Neural cell (in vitro differentiated cells): ENCODE data around the gene ASPSCR1. TPM values are rescaled to one million over a fixed set of nuclear protein-coding genes. Genes with fewer than 3 reads are reported as not detected.

Experiments
- H2AFZ ChIP-seq: fragments of 200-600, 300-800 bp; sonication (generic), shearing (Covaris generic); 2 replicates; pipeline ENCODE4 v1.6.0; 2014; ENCODE audit warnings: low read depth, mild to moderate bottlenecking, antibody characterized with exemption, low read length, moderate library complexity
- H3F3A ChIP-seq: fragments of 200-600 bp; shearing (Covaris generic); 2 replicates; pipeline ENCODE4 v1.6.1; 2016; ENCODE audit warnings: mild to moderate bottlenecking, moderate library complexity, mixed read lengths, antibody characterized with exemption, low read length; ENCODE audit not compliant: insufficient read depth, poor library complexity, severe bottlenecking
- H3K27ac ChIP-seq: fragments of 200-600, 300-800 bp; sonication (generic), shearing (Covaris generic); 2 replicates; pipeline ENCODE4 v1.5.1; 2014; ENCODE audit warnings: mild to moderate bottlenecking, low read length, moderate library complexity
- H3K27me3 ChIP-seq: fragments of 300-800, 200-600 bp; sonication (generic), shearing (Covaris generic); 2 replicates; pipeline ENCODE4 v1.6.0; 2014; ENCODE audit warnings: mild to moderate bottlenecking, low read depth, low read length, moderate library complexity; ENCODE audit not compliant: insufficient read depth
- H3K36me3 ChIP-seq: fragments of 300-800, 200-600 bp; sonication (generic), shearing (Covaris generic); 2 replicates; pipeline ENCODE4 v1.5.1; 2014; ENCODE audit warnings: mild to moderate bottlenecking, antibody characterized with exemption, low read length, moderate library complexity; ENCODE audit not compliant: insufficient read depth
- H3K4me2 ChIP-seq: fragments of 300-800, 200-600 bp; sonication (generic), shearing (Covaris generic); 2 replicates; pipeline ENCODE4 v1.6.0; 2014; ENCODE audit warnings: mild to moderate bottlenecking, low read length
- H3K4me3 ChIP-seq: fragments of 300-800, 200-600 bp; sonication (generic), shearing (Covaris generic); 2 replicates; pipeline ENCODE4 v1.5.1; 2014; ENCODE audit warnings: mild to moderate bottlenecking, low read length, moderate library complexity
- H3K79me2 ChIP-seq: fragments of 200-600 bp; shearing (Covaris generic); replicated peaks from 2 replicates; pipeline ENCODE4 v1.6.0; 2014; ENCODE audit warnings: mild to moderate bottlenecking, low read length, moderate library complexity; ENCODE audit not compliant: insufficient read depth
- H3K9ac ChIP-seq: fragments of 300-800, 200-600 bp; sonication (generic), shearing (Covaris generic); 2 replicates; pipeline ENCODE4 v1.6.1; 2016; ENCODE audit warnings: mild to moderate bottlenecking, low read length, mixed read lengths
- H3K9me2 ChIP-seq: fragments of 200-600 bp; shearing (Covaris generic); 2 replicates; pipeline ENCODE4 v1.6.1; 2016; ENCODE audit warnings: mild to moderate bottlenecking, low read length, mixed read lengths; ENCODE audit not compliant: insufficient read depth
- H3K9me3 ChIP-seq: fragments of 200-600, 300-800 bp; sonication (generic), shearing (Covaris generic); 2 replicates; pipeline ENCODE4 v1.6.1; 2016; ENCODE audit warnings: mild to moderate bottlenecking, mixed run types, low read length, moderate library complexity, mixed read lengths
- H4K20me1 ChIP-seq: fragments of 200-600 bp; shearing (Covaris generic); 2 replicates; pipeline ENCODE4 v1.6.1; 2016; ENCODE audit warnings: mild to moderate bottlenecking, mixed run types; ENCODE audit not compliant: insufficient read depth
- CTCF ChIP-seq: fragments of 450-650 bp; IDR thresholded peaks from 2 replicates; pipeline ENCODE4 v1.5.1; 2014; ENCODE audit warnings: antibody characterized with exemption, mild to moderate bottlenecking, moderate library complexity; ENCODE audit not compliant: poor library complexity, severe bottlenecking
- EP300 ChIP-seq: fragments of 450-650 bp; conservative IDR thresholded peaks from 2 replicates; pipeline ENCODE4 v1.6.1; 2014; ENCODE audit warnings: antibody characterized with exemption, mild to moderate bottlenecking, moderate library complexity; ENCODE audit not compliant: poor library complexity, severe bottlenecking
- EZH2 ChIP-seq: fragments of 200-600, 300-800 bp; shearing (Covaris generic), sonication (generic); IDR thresholded peaks from 2 replicates; pipeline ENCODE4 v1.6.1; 2014; ENCODE audit warnings: antibody characterized with exemption, low read length, borderline replicate concordance, mild to moderate bottlenecking; ENCODE audit not compliant: insufficient read depth, poor library complexity, severe bottlenecking
- MXI1 ChIP-seq: fragments of 450-650 bp; conservative IDR thresholded peaks from 2 replicates; pipeline ENCODE4 v1.6.1; 2014; ENCODE audit warnings: antibody characterized with exemption, mild to moderate bottlenecking; ENCODE audit not compliant: poor library complexity, severe bottlenecking
- POLR2AphosphoS5 ChIP-seq: IDR thresholded peaks from 2 replicates; pipeline ENCODE4 v1.6.1; 2012
- RAD21 ChIP-seq: fragments of 450-650 bp; conservative IDR thresholded peaks from 2 replicates; pipeline ENCODE4 v1.6.1; 2014; ENCODE audit warnings: antibody characterized with exemption, mild to moderate bottlenecking, moderate library complexity
- SMC3 ChIP-seq: fragments of 450-650 bp; conservative IDR thresholded peaks from 2 replicates; pipeline ENCODE4 v1.6.1; 2014; ENCODE audit warnings: antibody characterized with exemption, mild to moderate bottlenecking, moderate library complexity; ENCODE audit not compliant: poor library complexity
- TAF1 ChIP-seq: IDR thresholded peaks from 2 replicates; pipeline ENCODE4 v1.6.1; 2012; ENCODE audit warnings: low read depth
- polyA plus RNA-seq: library from polyadenylated mRNA; depleted of rRNA; stranded (reverse); fragments of >200 nt; gene quantifications from 2 replicates; pipeline ENCODE4 v1.2.3, GENCODE V29; 2014
- TF ChIP-seq, protein P1 (sequence below): IDR thresholded peaks from 2 replicates; pipeline ENCODE4 v1.6.1; 2012; ENCODE audit warnings: borderline replicate concordance

Gene ASPSCR1
- polyA plus RNA-seq, 1 donor from 2014 or later: 28.0 TPM

DNA sequence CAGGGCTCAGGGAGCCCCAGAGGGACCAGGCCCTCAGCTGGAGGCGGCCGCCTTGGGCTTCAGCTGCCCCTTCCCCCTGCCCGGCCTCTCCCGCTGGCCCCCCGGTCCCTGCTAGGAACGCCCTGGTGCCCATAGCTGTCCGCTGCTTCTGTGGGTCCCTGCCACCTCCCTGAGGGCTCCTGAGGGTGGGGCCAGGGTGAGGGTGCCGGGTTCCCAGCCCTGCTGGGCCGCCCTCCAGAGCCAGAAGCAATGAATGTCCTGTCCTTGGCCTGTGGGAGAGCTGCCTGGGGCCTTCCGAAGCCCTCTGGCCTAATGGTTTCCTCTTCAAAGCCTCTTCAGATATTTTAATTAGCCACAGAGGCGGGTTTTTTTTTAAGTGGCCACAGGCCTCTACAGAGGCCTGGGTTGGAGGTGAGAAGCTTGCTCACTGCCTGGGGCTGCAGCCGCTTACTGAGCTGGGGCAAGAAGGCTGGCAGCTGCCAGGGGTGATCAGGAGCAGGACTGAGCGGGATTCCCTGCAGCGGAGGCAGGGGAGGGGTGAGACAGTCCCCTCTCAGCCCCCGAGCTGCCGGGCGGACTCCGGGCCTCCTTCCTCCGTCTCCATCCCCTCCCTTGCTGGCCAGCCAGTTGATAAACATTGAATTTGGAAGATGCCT is 35.3 kb downstream of the ASPSCR1 start:
- no peaks in the 10 kb centered on the region for H4K20me1 ChIP-seq
- H3K4me2 ChIP-seq: no peak overlapping the region
- no peak for TF ChIP-seq TAF1
- TF ChIP-seq EZH2: no peak
- TF ChIP-seq MXI1: no peak
- TF ChIP-seq SMC3: no peak
- no peak for TF ChIP-seq POLR2AphosphoS5
- no peak for TF ChIP-seq CTCF
- TF ChIP-seq, protein P1, sequence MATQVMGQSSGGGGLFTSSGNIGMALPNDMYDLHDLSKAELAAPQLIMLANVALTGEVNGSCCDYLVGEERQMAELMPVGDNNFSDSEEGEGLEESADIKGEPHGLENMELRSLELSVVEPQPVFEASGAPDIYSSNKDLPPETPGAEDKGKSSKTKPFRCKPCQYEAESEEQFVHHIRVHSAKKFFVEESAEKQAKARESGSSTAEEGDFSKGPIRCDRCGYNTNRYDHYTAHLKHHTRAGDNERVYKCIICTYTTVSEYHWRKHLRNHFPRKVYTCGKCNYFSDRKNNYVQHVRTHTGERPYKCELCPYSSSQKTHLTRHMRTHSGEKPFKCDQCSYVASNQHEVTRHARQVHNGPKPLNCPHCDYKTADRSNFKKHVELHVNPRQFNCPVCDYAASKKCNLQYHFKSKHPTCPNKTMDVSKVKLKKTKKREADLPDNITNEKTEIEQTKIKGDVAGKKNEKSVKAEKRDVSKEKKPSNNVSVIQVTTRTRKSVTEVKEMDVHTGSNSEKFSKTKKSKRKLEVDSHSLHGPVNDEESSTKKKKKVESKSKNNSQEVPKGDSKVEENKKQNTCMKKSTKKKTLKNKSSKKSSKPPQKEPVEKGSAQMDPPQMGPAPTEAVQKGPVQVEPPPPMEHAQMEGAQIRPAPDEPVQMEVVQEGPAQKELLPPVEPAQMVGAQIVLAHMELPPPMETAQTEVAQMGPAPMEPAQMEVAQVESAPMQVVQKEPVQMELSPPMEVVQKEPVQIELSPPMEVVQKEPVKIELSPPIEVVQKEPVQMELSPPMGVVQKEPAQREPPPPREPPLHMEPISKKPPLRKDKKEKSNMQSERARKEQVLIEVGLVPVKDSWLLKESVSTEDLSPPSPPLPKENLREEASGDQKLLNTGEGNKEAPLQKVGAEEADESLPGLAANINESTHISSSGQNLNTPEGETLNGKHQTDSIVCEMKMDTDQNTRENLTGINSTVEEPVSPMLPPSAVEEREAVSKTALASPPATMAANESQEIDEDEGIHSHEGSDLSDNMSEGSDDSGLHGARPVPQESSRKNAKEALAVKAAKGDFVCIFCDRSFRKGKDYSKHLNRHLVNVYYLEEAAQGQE: no peak
- no peak for TF ChIP-seq RAD21
- no peak for TF ChIP-seq EP300
- no peaks in the 10 kb centered on the region for H3K36me3 ChIP-seq
- H3F3A ChIP-seq: no peaks in the 10 kb centered on the region
- H3K9me3 ChIP-seq: no peaks in the 10 kb centered on the region
- no peak overlapping the region for H3K27ac ChIP-seq
- H3K27me3 ChIP-seq: no peaks in the 10 kb centered on the region
- no peaks in the 10 kb centered on the region for H3K9me2 ChIP-seq
- H2AFZ ChIP-seq: no peak overlapping the region
- no peak overlapping the region for H3K4me3 ChIP-seq
- H3K9ac ChIP-seq: no peak overlapping the region
- H3K79me2 ChIP-seq: no peaks in the 10 kb centered on the region

GRCh38 chr17:82013341-82013740 is 35.9 kb downstream of the ASPSCR1 start:
- Histone ChIP-seq H3K4me3 (no peak overlapping the region), H3K4me2 (no peak overlapping the region), H4K20me1 (no peaks in the 10 kb centered on the region), H3K9me2 (no peaks in the 10 kb centered on the region), H3K27ac (no peak overlapping the region), H3K36me3 (no peaks in the 10 kb centered on the region), H3K9ac (no peak overlapping the region), H3K79me2 (no peaks in the 10 kb centered on the region), H3F3A (no peaks in the 10 kb centered on the region), H2AFZ (no peak overlapping the region), H3K9me3 (no peaks in the 10 kb centered on the region), H3K27me3 (no peaks in the 10 kb centered on the region)
- TF ChIP-seq EZH2: no peak
